Thymus (tissue), 14 donors: ENCODE results near the gene C2orf76. TPM values are rescaled to one million over a fixed set of nuclear protein-coding genes. Genes with fewer than 3 reads are reported as not detected.
"Not testable (repeated sequence)": the region's sequence is repeated elsewhere in the genome, so short reads cannot be mapped to it uniquely, and the experiment has no call there.

Experiments
- DNase-seq, 9 donors: peaks; one replicate each; pipeline ENCODE4 v3.0.0-alpha.2; 2013; ENCODE audit warnings: low spot score in 9 of 9, low read depth in 6 of 9, missing footprints in 1 of 9
- H3K27ac ChIP-seq, 2 donors: one replicate each; pipeline ENCODE4 v1.5.1; 2013; ENCODE audit warnings: control low read depth in 1 of 2, low read depth in 1 of 2, low read length in 1 of 2, mild to moderate bottlenecking in 1 of 2, moderate library complexity in 1 of 2
- H3K27me3 ChIP-seq, 2 donors: one replicate each; pipeline ENCODE4 v1.5.1; 2013; ENCODE audit warnings: low read length in 1 of 2; ENCODE audit not compliant: control insufficient read depth in 2 of 2, insufficient read depth in 1 of 2
- H3K36me3 ChIP-seq, 2 donors: one replicate each; pipeline ENCODE4 v1.5.1; 2013; ENCODE audit warnings: low read length in 1 of 2, mild to moderate bottlenecking in 1 of 2, moderate library complexity in 1 of 2; ENCODE audit not compliant: control insufficient read depth in 2 of 2, insufficient read depth in 2 of 2
- H3K4me1 ChIP-seq, 2 donors: one replicate each; pipeline ENCODE4 v1.5.1; 2013; ENCODE audit warnings: low read length in 2 of 2; ENCODE audit not compliant: control insufficient read depth in 2 of 2, insufficient read depth in 2 of 2
- H3K4me3 ChIP-seq, 2 donors: one replicate each; pipeline ENCODE4 v1.5.1; 2013; ENCODE audit warnings: low read length in 2 of 2, control low read depth in 1 of 2, mild to moderate bottlenecking in 1 of 2
- H3K9me3 ChIP-seq, 2 donors: one replicate each; pipeline ENCODE4 v1.5.1; 2013; ENCODE audit warnings: low read length in 1 of 2, mild to moderate bottlenecking in 1 of 2; ENCODE audit not compliant: control insufficient read depth in 2 of 2, insufficient read depth in 1 of 2
- WGBS: extraction: QIAGEN DNeasy Blood & Tissue Kit; methylation state at CpG from one replicate; pipeline ENCODE4 v1.1.7; 2013; 5-methylcytosine and 5-hydroxymethylcytosine counted together
- long read RNA-seq, 10 donors: transcript quantifications; one replicate each; lab custom pipeline, GENCODE V29; 2026
- polyA plus RNA-seq: library from polyadenylated mRNA; stranded (reverse); fragments of 200-250 nt; gene quantifications from one replicate; pipeline ENCODE4 v1.2.3, GENCODE V29; 2013
- total RNA-seq: library from RNA; stranded (reverse); fragments of 120-200 nt; gene quantifications from one replicate; pipeline ENCODE4 v1.2.4, GENCODE V29; 2013
- donor health status: healthy.

The C2orf76 gene
- 14.7 TPM for total RNA-seq
- 25.6 TPM for polyA plus RNA-seq
- long read RNA-seq, donor 1 = 0 reads
- long read RNA-seq, donor 2, transcript C2orf76-201 (6 exons, 676 nt) = major isoform, 6 of 937 reads
- long read RNA-seq, donor 2, partial matches to known transcripts = 931 of 937 reads
- long read RNA-seq, donor 2, other reads (novel, unspliced or antisense) = 0 of 937 reads
- long read RNA-seq, donor 3, transcript C2orf76-201 (6 exons, 676 nt) = major isoform, 10 of 10 reads
- long read RNA-seq, donor 3, partial matches to known transcripts = 0 of 10 reads
- long read RNA-seq, donor 3, other reads (novel, unspliced or antisense) = 0 of 10 reads
- long read RNA-seq, donor 4, partial matches to known transcripts = 0 of 3 reads
- long read RNA-seq, donor 4, other reads (novel, unspliced or antisense) = 0 of 3 reads
- long read RNA-seq, donor 5, transcript C2orf76-201 (6 exons, 676 nt) = major isoform, 6 of 849 reads
- long read RNA-seq, donor 5, partial matches to known transcripts = 836 of 849 reads
- long read RNA-seq, donor 5, other reads (novel, unspliced or antisense) = 6 of 849 reads
- long read RNA-seq, donor 6, partial matches to known transcripts = 0 of 4 reads
- long read RNA-seq, donor 6, other reads (novel, unspliced or antisense) = 0 of 4 reads
- long read RNA-seq, donor 7, transcript C2orf76-201 (6 exons, 676 nt) = major isoform, 7 of 7 reads
- long read RNA-seq, donor 7, partial matches to known transcripts = 0 of 7 reads
- long read RNA-seq, donor 7, other reads (novel, unspliced or antisense) = 0 of 7 reads
- long read RNA-seq, donor 8, partial matches to known transcripts = 153 of 156 reads
- long read RNA-seq, donor 8, other reads (novel, unspliced or antisense) = 0 of 156 reads
- long read RNA-seq, donor 9, partial matches to known transcripts = 0 of 5 reads
- long read RNA-seq, donor 9, other reads (novel, unspliced or antisense) = 0 of 5 reads
- long read RNA-seq, donor 10, partial matches to known transcripts = 356 of 359 reads
- long read RNA-seq, donor 10, other reads (novel, unspliced or antisense) = 0 of 359 reads

DNA sequence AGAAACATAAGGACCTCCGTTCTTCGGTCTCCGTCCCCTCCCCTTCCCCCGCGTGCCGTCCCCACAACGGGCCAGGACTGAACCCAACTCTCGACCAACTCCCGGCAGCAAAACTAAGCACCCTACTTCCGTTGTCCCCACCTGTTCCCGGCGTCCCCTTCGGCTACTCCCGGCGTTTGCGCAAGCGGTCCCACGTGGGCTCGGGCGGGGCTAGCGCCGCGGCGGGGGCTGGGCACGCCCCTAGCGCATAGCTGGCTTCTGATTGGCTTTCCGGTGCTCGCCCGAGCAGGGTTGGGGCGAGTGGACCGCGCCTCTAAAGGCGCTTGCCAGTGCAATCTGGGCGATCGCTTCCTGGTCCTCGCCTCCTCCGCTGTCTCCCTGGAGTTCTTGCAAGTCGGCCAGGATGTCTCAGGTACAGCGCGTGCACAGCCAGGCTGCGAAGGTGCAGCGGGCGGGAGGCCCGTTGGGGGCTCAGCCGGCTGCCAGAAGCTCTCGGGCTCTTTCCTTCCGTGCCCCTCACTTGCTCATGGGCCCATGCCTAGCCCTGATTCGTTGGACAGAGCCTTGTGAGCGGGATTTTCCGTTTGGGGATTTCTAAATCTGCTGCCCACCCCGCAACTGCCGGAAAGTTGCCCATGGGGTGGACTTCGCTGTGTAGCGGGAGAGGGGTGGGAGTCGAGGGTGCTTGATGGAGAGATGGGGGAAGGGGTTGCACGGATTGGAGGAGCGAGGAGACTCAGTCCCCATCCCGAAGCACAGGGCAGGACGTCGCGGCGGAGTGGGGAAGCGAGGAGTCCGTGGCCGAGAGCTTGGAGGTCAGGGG is at the start of gene C2orf76, which contains the start of gene DBI:
C2orf76 (minus strand) TSS at position 186 of the 823 bp plus-strand sequence. CDS start 26,875 bp downstream, outside the sequence.
DBI (plus strand) TSS at position 329 of the 823 bp plus-strand sequence; CDS start at position 404, 75 bp downstream.
- H3K9me3 ChIP-seq = no peaks in the 10 kb centered on the region
- WGBS = under 1% methylated on average over 65 of the region's 65 CpGs
- peak; percentile 84 to 96 (median 91) for DNase-seq
- H3K27ac ChIP-seq = peak within 1 kb of the TSS; percentile 76 to 78
- no peaks in the 10 kb centered on the region for H3K27me3 ChIP-seq
- H3K4me1 ChIP-seq = peaks cover 22 to 24% of the 10 kb centered on the region in 2 donors
- peak within 1 kb of the TSS; percentile 83 to 96 for H3K4me3 ChIP-seq
- H3K36me3 ChIP-seq = peaks cover 23 to 25% of the 10 kb centered on the region in 2 donors

DNA sequence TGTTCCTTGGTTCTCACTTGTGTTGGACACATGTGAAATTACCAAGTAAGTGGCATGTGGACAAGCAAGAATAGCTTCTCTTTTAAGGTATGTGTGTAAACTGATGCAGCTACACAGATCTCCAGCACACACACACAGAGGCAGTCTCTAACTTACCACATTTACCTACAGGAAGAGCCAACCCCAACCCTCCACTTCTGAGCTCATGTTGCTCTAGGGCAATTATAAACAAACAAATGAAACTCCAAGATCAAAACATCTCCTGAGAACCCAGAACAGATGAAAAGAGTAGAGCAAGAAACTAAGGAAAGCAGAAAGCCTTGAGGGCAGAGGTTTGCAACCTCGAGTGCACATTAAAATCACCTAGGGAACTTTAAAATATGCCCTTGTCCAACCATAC is 49.0 kb upstream of the C2orf76 start:
- no peaks in the 10 kb centered on the region for H3K36me3 ChIP-seq
- H3K9me3 ChIP-seq = no peaks in the 10 kb centered on the region
- WGBS = 81% methylated on average over 1 of the region's 1 CpG
- H3K27me3 ChIP-seq = no peaks in the 10 kb centered on the region
- peak in 2 of 9 donors; percentile 16 to 28 for DNase-seq
- H3K4me1 ChIP-seq = no peaks in the 10 kb centered on the region
- H3K4me3 ChIP-seq = no peak overlapping the region
- H3K27ac ChIP-seq = no peak overlapping the region

GRCh38 chr2:119414894-119415293 is 48.3 kb upstream of the C2orf76 start:
- Histone ChIP-seq H3K36me3 (no peaks in the 10 kb centered on the region), H3K27ac (peak overlapping the region in 1 of 2 donors; percentile 8), H3K9me3 (no peaks in the 10 kb centered on the region), H3K27me3 (no peaks in the 10 kb centered on the region), H3K4me1 (no peaks in the 10 kb centered on the region), H3K4me3 (no peak overlapping the region)
- WGBS = 59% methylated on average over 3 of the region's 3 CpGs
- DNase-seq = peak in 1 of 9 donors; percentile 27

DNA sequence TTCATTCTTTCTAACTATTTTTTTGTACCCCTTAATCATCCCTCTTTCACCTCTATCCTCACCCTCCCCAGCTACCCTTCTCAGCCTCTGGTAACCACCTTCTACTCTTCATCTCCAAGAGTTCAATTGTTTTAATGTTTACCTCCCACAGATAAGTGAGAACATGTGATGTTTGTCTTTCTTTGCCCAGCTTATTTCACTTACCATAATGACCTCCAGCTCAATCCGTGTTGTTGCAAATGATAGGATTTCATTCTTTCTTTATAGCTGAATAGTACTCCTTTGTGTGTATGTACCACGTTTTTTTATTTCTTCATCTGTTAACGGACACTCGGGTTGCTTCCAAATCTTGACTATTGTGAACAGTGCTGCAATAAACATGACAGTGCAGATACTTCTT is 42.9 kb upstream of the C2orf76 start:
- Histone ChIP-seq H3K36me3 (no peaks in the 10 kb centered on the region), H3K4me3 (no peak overlapping the region), H3K27me3 (no peaks in the 10 kb centered on the region), H3K9me3 (peaks cover 0 to 2% of the 10 kb centered on the region in 2 donors), H3K27ac (no peak overlapping the region), H3K4me1 (no peaks in the 10 kb centered on the region)
- no peak for DNase-seq
- 96% methylated on average over 4 of the region's 4 CpGs for WGBS

GRCh38 chr2:119408221-119408619 is 41.6 kb upstream of the C2orf76 start:
- no peaks in the 10 kb centered on the region for H3K27me3 ChIP-seq
- no peak for DNase-seq
- 84% methylated on average over 5 of the region's 5 CpGs for WGBS
- H3K4me3 ChIP-seq = no peak overlapping the region
- no peaks in the 10 kb centered on the region for H3K36me3 ChIP-seq
- no peak overlapping the region for H3K27ac ChIP-seq
- peaks cover 0 to 2% of the 10 kb centered on the region in 2 donors for H3K9me3 ChIP-seq
- H3K4me1 ChIP-seq = no peaks in the 10 kb centered on the region

- H3K27ac ChIP-seq = no peak overlapping the region
- H3K4me3 ChIP-seq = no peak overlapping the region
- H3K9me3 ChIP-seq = peaks cover 0 to 2% of the 10 kb centered on the region in 2 donors
- H3K36me3 ChIP-seq = no peaks in the 10 kb centered on the region
- no peaks in the 10 kb centered on the region for H3K4me1 ChIP-seq
- WGBS = 88% methylated on average over 7 of the region's 7 CpGs
- H3K27me3 ChIP-seq = no peaks in the 10 kb centered on the region
- DNase-seq = peak in 7 of 9 donors; percentile 13 to 55 (median 29)
Measured at GRCh38 chr2:119407430-119408220, 41.0 kb upstream of the C2orf76 start.

DNA sequence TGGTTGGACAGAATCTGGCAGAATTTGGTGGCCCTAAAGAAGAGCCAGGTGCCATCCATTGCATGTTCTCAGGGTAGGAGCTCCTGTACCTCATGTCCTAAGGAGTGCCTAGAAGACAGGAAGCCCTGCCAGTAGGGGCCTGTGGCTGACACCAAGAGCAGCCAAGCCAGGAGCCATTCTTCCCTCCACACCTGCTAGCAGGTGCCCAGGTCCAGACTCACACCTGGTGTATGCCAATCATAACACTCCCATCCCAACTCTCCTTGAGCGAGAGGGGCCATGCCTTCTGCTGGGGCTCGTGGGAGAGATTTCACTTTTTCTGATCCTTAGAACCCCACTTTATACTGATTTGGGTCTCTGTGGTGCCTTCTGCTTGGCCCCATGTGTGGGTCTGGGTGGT is 38.5 kb upstream of the C2orf76 start:
- WGBS = 98% methylated on average over 2 of the region's 2 CpGs
- H3K4me3 ChIP-seq = no peak overlapping the region
- H3K27me3 ChIP-seq = no peaks in the 10 kb centered on the region
- H3K9me3 ChIP-seq = peaks cover 0 to 2% of the 10 kb centered on the region in 2 donors
- no peak overlapping the region for H3K27ac ChIP-seq
- H3K36me3 ChIP-seq = no peaks in the 10 kb centered on the region
- H3K4me1 ChIP-seq = no peaks in the 10 kb centered on the region
- no peak for DNase-seq

DNA sequence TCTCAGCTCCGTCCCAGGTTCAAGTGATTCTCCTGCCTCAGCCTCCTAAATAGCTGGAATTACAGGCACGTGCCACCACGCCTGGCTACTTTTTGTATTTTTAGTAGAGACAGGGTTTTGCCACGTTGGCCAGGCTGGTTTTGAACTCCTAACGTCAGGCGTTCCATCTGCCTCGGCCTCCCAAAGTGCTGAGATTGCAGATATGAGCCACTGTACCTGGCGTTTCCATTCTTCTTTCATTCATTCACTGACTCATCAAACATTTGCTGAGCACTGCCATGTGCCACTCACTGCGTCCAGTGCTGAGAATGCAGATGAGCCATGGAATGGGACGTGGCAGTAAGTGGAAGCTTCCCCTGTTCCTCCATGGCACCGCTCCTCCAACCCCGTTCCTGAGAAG is 37.0 kb upstream of the C2orf76 start:
- WGBS = 94% methylated on average over 12 of the region's 12 CpGs
- not testable (repeated sequence) for H3K27ac ChIP-seq, H3K9me3 ChIP-seq

More for the DNA sequence above, 37.0 kb upstream of the C2orf76 start:
- not testable (repeated sequence) for H3K4me3 ChIP-seq, H3K36me3 ChIP-seq, H3K27me3 ChIP-seq, DNase-seq, H3K4me1 ChIP-seq
